ENCODE results near the gene CUEDC1. TPM values are rescaled to one million over a fixed set of nuclear protein-coding genes. Genes with fewer than 3 reads are reported as not detected.
A peak's percentile ranks its signal among the peaks of the same experiment; 100 is the strongest.

Gene CUEDC1
- total and polyA plus RNA-seq, 2 of the 13 experiments (the other 11 are each of a cell fraction or from before 2014, with no cell fraction given): 7.4 to 12.9 TPM

DNA sequence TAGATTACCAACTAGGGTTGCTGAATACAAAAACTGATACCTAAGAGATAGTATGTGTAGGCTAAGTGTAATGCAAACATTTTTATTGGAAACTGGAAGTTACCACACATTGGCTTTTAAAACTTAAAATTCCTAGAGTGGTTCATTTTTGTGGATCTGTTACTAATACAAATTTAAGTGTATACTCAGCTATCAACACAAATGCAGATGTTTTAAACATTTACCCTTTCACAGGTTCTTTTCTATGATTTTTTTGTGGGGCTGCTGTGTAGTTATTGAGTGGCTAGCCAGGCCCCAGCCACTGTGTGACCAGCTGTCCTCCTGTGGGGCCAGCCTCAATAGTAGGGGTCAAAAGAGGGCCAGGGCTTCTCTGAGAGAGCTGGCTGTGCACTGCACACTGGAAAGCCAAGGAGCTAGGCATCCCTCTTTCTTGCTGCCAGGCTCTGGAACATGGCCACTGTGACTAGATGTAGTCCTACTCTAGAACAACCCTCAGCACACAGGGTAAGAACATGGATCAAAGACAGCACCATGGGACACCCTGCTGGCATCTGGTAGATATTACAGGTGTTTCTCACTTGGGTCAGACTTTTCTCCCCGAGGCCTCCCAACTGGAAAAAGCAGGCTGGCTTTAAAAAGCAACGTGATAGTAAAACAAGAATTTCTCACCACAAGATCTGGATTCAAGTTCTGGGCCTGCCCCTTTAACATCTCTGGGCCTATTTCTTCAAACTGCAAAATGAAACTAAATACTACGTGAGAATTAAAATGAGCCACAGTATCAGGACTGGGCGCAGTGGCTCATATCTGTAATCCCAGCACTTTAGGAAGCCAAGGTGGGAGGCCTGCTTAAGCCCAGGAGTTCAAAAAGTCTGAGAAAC is 40.1 kb upstream of the CUEDC1 start (continued):
- no peak for TF ChIP-seq IRX3 (CRISPR knock-in tag; IDR thresholded peaks at IDR 0.05; ENCODE audit: borderline replicate concordance, low read depth)
- TF ChIP-seq ZNF816 (CRISPR knock-in tag; IDR thresholded peaks at IDR 0.05; ENCODE audit: borderline replicate concordance): no peak
- TF ChIP-seq ZNF792 (CRISPR knock-in tag; IDR thresholded peaks at IDR 0.05): peak; percentile 56; the same call in 1 of the 2 replicates
- TF ChIP-seq, protein P1, sequence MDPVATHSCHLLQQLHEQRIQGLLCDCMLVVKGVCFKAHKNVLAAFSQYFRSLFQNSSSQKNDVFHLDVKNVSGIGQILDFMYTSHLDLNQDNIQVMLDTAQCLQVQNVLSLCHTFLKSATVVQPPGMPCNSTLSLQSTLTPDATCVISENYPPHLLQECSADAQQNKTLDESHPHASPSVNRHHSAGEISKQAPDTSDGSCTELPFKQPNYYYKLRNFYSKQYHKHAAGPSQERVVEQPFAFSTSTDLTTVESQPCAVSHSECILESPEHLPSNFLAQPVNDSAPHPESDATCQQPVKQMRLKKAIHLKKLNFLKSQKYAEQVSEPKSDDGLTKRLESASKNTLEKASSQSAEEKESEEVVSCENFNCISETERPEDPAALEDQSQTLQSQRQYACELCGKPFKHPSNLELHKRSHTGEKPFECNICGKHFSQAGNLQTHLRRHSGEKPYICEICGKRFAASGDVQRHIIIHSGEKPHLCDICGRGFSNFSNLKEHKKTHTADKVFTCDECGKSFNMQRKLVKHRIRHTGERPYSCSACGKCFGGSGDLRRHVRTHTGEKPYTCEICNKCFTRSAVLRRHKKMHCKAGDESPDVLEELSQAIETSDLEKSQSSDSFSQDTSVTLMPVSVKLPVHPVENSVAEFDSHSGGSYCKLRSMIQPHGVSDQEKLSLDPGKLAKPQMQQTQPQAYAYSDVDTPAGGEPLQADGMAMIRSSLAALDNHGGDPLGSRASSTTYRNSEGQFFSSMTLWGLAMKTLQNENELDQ (CRISPR knock-in tag; IDR thresholded peaks at IDR 0.05; ENCODE audit: borderline replicate concordance): no peak
- TF ChIP-seq PITX1 (CRISPR knock-in tag; IDR thresholded peaks at IDR 0.05): 0 out of 2 replicates have a peak, but pooled peaks have one; percentile 59
- peak; percentile 66; the same call in 1 of the 2 replicates for TF ChIP-seq SMYD3 (CRISPR knock-in tag; IDR thresholded peaks at IDR 0.05)
- TF ChIP-seq KLF12 (CRISPR knock-in tag; IDR thresholded peaks at IDR 0.05; ENCODE audit: borderline replicate concordance): no peak
- TF ChIP-seq ARNTL (CRISPR knock-in tag; IDR thresholded peaks at IDR 0.05): no peak
- no peak for TF ChIP-seq ZNF619 (CRISPR knock-in tag; IDR thresholded peaks at IDR 0.05)
- TF ChIP-seq, protein P2, sequence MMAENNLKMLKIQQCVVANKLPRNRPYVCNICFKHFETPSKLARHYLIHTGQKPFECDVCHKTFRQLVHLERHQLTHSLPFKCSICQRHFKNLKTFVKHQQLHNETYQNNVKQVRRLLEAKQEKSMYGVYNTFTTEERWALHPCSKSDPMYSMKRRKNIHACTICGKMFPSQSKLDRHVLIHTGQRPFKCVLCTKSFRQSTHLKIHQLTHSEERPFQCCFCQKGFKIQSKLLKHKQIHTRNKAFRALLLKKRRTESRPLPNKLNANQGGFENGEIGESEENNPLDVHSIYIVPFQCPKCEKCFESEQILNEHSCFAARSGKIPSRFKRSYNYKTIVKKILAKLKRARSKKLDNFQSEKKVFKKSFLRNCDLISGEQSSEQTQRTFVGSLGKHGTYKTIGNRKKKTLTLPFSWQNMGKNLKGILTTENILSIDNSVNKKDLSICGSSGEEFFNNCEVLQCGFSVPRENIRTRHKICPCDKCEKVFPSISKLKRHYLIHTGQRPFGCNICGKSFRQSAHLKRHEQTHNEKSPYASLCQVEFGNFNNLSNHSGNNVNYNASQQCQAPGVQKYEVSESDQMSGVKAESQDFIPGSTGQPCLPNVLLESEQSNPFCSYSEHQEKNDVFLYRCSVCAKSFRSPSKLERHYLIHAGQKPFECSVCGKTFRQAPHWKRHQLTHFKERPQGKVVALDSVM (CRISPR knock-in tag; IDR thresholded peaks at IDR 0.05): no peak
- TF ChIP-seq ZNF251 (CRISPR knock-in tag; IDR thresholded peaks at IDR 0.05): no peak
- TF ChIP-seq, protein P3, sequence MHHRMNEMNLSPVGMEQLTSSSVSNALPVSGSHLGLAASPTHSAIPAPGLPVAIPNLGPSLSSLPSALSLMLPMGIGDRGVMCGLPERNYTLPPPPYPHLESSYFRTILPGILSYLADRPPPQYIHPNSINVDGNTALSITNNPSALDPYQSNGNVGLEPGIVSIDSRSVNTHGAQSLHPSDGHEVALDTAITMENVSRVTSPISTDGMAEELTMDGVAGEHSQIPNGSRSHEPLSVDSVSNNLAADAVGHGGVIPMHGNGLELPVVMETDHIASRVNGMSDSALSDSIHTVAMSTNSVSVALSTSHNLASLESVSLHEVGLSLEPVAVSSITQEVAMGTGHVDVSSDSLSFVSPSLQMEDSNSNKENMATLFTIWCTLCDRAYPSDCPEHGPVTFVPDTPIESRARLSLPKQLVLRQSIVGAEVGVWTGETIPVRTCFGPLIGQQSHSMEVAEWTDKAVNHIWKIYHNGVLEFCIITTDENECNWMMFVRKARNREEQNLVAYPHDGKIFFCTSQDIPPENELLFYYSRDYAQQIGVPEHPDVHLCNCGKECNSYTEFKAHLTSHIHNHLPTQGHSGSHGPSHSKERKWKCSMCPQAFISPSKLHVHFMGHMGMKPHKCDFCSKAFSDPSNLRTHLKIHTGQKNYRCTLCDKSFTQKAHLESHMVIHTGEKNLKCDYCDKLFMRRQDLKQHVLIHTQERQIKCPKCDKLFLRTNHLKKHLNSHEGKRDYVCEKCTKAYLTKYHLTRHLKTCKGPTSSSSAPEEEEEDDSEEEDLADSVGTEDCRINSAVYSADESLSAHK (CRISPR knock-in tag; IDR thresholded peaks at IDR 0.05; ENCODE audit: borderline replicate concordance): no peak
- no peak for TF ChIP-seq ZNF205 (CRISPR knock-in tag; IDR thresholded peaks at IDR 0.05)
- no peak for TF ChIP-seq ZNF431 (CRISPR knock-in tag; IDR thresholded peaks at IDR 0.05; ENCODE audit: borderline replicate concordance, low read depth)
- TF ChIP-seq ZNF776 (CRISPR knock-in tag; IDR thresholded peaks at IDR 0.05): no peak
- TF ChIP-seq, protein P4, sequence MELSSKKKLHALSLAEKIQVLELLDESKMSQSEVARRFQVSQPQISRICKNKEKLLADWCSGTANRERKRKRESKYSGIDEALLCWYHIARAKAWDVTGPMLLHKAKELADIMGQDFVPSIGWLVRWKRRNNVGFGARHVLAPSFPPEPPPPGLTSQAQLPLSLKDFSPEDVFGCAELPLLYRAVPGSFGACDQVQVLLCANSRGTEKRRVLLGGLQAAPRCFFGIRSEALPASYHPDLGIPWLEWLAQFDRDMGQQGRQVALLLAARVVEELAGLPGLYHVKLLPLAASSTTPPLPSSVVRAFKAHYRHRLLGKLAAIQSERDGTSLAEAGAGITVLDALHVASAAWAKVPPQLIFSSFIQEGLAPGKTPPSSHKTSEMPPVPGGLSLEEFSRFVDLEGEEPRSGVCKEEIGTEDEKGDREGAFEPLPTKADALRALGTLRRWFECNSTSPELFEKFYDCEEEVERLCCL (CRISPR knock-in tag; IDR thresholded peaks at IDR 0.05; ENCODE audit: borderline replicate concordance): no peak
- no peak for TF ChIP-seq ZNF17 (CRISPR knock-in tag; IDR thresholded peaks at IDR 0.05)
- TF ChIP-seq ZNF567 (CRISPR knock-in tag; IDR thresholded peaks at IDR 0.05; ENCODE audit: borderline replicate concordance): no peak
- TF ChIP-seq, protein P5, sequence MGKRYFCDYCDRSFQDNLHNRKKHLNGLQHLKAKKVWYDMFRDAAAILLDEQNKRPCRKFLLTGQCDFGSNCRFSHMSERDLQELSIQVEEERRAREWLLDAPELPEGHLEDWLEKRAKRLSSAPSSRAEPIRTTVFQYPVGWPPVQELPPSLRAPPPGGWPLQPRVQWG (CRISPR knock-in tag; IDR thresholded peaks at IDR 0.05; ENCODE audit: borderline replicate concordance, low read depth): no peak
- no peak for TF ChIP-seq SATB2 (CRISPR knock-in tag; IDR thresholded peaks at IDR 0.05)
- TF ChIP-seq TBX3 (IDR thresholded peaks at IDR 0.05; ENCODE audit: borderline replicate concordance): no peak

Measured in HepG2 (cell line).